GOT3 (cell line): ENCODE measurements around the gene BLTP3B.
"Not testable (repeated sequence)": the region's sequence is repeated elsewhere in the genome, so short reads cannot be mapped to it uniquely, and the experiment has no call there.

ENCODE experiments used
- DNase-seq: peaks from one replicate; lab custom pipeline; 2025; ENCODE audit warnings: mixed read lengths; lab: John Stamatoyannopoulos, UW

The BLTP3B gene

DNA sequence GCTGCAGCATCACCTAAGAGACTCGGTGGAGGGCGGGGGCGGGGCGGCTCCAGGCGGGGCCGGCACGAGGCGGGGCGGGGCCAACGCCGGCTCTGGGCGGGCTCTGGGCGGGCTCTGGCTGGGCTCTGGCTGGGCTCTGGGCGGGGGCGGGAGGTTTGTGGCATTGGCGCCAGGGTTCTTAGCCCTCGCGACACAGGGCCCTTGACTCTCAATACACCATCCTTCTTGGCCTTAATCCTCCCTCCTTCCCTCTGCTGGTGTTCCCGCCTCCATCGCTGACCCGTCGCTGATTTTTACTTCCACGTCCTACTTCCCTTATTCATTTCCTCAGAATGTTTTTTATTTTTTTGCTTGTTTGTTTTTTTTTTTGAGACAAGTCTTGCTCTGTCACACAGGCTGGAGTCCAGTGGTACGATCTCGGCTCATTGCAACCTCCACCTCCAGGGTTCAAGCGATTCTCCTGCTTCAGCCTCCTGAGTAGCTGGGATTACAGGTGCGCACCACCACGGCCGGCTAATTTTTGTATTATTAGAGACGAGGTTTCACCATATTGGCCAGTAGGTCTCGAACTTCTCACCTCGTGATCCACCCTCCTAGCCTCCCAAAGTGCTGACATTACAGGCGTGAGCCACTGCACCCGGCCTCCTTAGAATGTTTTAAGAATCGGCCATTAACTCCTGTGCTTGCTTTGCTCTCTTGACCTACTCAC is at the start of gene BLTP3B:
Gene BLTP3B (minus strand): TSS at position 24 of the 709 bp plus-strand sequence. CDS start 239 bp downstream, outside the sequence.
- peak; percentile 61 for DNase-seq

DNA sequence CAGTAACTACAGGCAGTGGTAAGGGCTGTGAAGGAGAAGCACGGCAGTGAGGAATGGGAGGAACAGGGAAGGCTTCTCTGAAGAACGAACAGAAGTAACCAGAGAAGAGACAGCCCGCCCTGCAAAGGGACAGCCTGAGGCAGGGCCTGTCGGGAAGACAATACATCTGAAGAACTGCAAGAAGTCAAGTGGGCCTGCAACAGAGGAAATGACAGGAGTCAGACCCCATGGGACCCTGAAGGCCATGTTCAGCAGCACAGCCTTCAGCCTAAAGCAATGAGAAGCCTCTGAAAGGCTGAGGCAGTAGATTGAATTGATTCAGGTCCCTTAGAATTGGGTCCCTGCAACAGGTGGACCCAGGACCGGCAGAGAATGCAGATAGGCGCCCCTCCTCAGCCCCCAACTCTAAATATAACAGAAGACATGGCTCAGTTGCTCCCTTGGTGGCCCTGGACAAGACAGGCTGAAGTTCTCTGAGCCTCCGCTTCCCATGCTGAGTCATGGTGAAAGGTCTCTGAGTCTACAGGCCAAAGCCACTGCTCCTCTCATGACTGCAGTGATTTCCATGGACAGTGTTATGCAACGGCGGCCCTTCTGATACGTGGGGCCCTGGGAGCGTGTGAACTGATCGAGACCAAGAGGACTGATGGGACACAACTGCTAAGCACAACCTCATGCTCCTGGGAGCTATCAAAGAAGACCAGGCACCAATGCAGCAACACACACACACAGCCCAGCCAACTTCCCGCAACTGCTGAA is 47.1 kb upstream of the BLTP3B start:
- no peak for DNase-seq

DNA sequence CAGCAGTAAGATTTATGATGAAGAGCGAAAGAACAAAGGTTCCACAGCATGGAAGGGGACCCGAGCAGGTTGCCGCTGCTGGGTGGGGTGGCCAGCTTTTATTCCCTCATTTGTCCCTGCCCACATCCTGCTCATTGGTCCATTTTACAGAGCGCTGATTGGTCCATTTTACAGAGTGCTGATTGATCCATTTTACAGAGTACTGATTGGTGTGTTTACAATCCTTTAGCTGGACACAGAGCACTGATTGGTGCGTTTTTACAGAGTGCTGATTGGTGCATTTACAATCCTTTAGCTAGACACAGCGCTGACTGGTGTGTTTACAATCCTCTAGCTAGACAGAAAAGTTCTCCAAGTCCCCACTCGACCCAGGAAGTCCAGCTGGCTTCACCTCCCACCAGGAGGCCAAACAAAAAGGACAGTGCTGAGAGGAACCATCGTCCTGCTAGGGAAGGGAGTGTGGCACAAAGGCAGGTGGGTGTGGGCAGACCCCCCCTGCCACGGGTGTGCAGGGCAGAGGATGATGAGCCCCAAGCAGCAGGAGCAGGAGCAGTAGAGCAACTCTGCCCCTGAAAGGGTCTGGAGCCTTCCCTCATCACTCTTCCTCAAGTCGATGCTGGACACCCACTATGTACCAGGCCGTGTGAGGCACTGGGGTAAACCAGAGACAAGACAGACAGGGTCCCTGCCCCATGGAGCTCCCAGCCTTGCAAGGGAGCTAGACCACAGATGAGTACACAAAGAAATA is 46.4 kb upstream of the BLTP3B start:
- not testable (repeated sequence) for DNase-seq

DNA sequence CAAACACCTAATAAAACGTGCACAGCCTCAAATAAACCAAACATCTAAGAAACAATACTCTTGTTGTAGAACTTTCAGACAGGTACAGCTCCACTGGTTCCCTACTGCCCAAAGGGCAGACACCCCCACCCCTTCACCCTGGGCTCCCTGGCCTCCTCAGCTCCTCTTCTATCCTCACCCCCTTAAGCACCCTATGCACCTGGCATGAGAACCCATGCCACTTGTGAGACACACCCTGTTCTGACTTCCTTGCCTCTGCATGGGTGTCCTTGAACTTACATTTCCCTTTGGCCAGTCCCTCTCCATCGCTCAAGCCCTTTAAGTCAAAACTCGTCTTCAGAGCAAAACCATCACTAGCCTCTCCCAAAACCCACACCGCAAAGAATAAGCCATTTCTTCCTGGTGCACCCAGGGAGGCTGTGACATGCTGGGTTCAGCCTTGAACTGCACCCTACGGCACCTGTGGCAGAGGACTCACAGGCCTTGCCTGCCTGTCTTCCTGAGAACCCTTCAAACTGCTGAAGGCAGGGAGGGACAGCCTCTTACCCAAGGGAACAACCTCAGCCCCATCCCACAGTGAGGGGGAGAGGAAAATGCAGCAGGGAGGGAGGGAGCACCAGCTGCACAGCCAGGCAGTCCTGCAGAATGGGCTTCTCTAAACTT is 45.3 kb upstream of the BLTP3B start:
- DNase-seq, result no peak

DNA sequence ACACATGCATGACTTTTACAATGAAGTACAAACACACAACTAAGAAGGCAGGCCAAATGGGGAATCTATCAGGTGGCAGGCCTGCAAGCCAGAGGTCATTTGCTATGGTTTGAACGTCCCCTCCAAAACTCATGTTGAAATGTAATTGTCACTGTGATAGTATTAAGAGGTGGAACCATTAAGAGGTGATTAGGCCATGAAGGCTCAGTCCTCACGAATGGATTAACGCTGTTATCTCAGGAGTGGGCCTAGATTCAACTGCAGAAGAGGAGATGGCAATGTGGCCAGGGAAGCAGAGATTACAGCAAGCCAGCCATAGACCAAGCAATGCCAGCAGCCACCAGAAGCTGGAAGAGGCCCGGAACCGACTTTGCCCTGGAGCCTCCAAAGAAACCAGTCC is 44.4 kb upstream of the BLTP3B start:
- no peak for DNase-seq

GRCh38 chr12:100186071-100186470 is 43.4 kb upstream of the BLTP3B start:
- DNase-seq, result no peak

DNA sequence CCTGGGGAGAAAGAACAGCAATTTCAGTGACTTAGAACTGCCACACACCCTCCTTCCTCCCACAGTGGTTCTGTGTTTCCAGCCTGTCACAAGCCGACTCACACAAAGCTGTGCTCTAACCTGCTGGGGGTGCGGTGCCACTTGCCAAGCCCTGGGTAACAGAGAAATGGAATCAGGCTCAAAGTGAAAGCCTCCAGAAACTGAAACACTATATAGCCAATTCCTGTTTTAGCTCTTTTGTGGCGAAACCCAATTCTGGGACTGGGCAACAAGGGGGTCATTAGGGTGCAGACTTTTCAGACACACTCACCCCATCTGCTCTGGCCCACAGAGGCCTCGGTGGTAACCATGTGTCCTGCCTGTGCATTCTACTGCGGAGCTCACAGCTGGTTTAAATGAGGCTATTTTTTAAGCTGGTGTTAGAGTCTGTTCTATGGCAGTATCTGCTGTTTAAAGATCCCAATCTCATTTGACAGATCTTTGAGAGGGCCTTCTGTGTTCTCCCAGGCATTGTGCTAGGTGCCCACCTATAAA is 42.8 kb upstream of the BLTP3B start:
- DNase-seq, result no peak

- no peak for DNase-seq
Observed at GRCh38 chr12:100184549-100185145, 42.0 kb upstream of the BLTP3B start.

DNA sequence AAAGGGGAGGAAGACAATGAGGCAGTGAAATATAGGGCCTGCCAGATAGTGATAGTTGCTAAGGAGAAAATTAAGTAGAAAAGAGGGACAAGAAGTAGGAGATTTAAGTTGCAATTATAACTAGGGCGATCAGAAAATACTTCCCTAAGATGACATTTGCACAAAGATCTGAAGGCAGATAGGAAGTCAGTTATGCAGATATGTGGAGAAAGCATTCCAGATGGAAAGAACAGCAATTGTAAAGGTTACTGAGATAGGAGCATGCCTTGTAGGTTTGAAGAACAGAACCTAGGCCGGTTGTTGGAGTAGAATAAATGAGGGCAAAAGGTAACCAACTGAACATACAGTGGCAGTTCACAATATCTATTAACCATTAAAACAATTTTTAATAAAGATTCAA is 36.6 kb upstream of the BLTP3B start:
- DNase-seq, result no peak

- not testable (repeated sequence) for DNase-seq
Observed at GRCh38 chr12:100176493-100176892, 33.8 kb upstream of the BLTP3B start.

GRCh38 chr12:100174495-100174894 is 31.8 kb upstream of the BLTP3B start:
- no peak for DNase-seq

- no peak for DNase-seq
Observed at GRCh38 chr12:100173111-100173510, 30.4 kb upstream of the BLTP3B start.

GRCh38 chr12:100171248-100171647 is 28.6 kb upstream of the BLTP3B start:
- DNase-seq, result no peak

- DNase-seq, result no peak
Observed at GRCh38 chr12:100170313-100170858, 27.7 kb upstream of the BLTP3B start.

GRCh38 chr12:100169345-100169744 is 26.7 kb upstream of the BLTP3B start:
- DNase-seq, result no peak

- DNase-seq, result no peak
Observed at GRCh38 chr12:100168562-100168961, 25.9 kb upstream of the BLTP3B start.

- DNase-seq, result no peak
Observed at GRCh38 chr12:100166232-100166631, 23.6 kb upstream of the BLTP3B start.

GRCh38 chr12:100165356-100165755 is 22.7 kb upstream of the BLTP3B start:
- no peak for DNase-seq

- DNase-seq, result no peak
Observed at GRCh38 chr12:100164153-100164704, 21.6 kb upstream of the BLTP3B start.

DNA sequence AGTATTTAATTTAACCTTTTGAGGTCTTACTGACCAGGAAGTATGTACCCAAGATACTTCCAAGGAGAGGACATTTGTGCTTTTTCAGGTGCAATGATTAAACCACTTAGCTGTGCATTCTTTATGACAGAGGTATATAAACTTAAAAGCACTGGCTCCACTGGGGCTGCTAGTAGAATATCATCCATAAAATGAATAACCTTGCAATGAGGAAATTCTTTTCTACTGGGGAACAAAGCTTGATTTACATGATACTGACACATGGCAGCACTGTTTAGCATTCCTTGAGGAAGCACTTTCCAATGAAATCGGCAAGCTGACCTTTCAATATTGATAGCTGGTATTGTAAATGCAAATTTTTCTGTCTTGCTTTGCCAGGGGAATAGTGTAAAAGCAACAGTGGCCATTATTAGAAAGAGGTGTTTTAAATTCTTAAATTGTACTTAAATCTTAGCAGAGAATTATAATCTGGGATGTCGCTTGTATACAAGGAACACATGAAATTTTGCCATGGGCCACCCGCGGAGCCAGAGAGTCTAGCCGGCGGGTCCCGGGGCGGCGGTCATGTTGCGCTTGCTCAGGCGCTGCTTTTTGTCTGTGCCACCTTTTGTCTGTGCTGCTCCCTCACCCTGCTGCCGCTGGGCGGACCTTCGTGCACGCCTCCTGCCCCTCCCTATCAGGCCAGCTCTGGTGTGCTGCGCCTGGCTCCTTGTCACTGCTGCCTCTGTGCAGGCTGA is 20.9 kb upstream of the BLTP3B start:
- DNase-seq, result peak; percentile 7
